Right lobe of liver (tissue), 4 donors: Measurements from ENCODE around the gene ERC1.

Experiments
- POLR2A ChIP-seq: fragments of 450-650 bp; IDR thresholded peaks from one replicate; pipeline ENCODE4 v1.6.1; 2017; ENCODE audit warnings: antibody characterized with exemption, mild to moderate bottlenecking
- TF ChIP-seq, protein P1 (sequence below), 4 donors: fragments of 200-600 bp in 3 of 4; fragments of 450-650 bp in 1 of 4; IDR thresholded peaks; one replicate each; pipeline versions ENCODE4 v1.5.1 to v1.8.0; 2016 to 2022; ENCODE audit warnings: antibody characterized with exemption in 4 of 4, mild to moderate bottlenecking in 2 of 4
- donor health status: DM: no; HTN: no; CAD: no.
- donor health status: DM: no; HTN: no; CAD: no.
- donor health status: DM: no; HTN: yes; CAD: no.

DNA sequence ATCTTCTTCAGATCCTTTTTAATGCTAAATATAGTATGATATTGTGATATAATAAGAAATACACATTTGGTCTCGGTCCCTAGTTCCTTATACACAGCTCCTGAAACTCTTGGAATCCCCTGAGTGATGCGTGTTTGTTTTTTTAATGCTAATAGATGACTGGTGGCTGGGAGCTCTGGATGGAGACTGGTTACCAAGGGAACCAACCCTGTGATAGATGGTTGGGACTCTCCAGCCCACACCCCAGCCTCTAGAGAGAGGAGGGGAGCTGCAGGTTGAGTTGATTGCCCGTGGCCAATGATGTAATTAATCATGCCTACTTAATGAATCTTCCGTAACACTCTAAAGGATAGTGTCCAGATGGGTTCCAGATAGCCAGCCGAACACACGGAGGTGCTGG, 462.8 kb downstream of the ERC1 start:
- TF ChIP-seq POLR2A = no peak
- TF ChIP-seq, protein P1, sequence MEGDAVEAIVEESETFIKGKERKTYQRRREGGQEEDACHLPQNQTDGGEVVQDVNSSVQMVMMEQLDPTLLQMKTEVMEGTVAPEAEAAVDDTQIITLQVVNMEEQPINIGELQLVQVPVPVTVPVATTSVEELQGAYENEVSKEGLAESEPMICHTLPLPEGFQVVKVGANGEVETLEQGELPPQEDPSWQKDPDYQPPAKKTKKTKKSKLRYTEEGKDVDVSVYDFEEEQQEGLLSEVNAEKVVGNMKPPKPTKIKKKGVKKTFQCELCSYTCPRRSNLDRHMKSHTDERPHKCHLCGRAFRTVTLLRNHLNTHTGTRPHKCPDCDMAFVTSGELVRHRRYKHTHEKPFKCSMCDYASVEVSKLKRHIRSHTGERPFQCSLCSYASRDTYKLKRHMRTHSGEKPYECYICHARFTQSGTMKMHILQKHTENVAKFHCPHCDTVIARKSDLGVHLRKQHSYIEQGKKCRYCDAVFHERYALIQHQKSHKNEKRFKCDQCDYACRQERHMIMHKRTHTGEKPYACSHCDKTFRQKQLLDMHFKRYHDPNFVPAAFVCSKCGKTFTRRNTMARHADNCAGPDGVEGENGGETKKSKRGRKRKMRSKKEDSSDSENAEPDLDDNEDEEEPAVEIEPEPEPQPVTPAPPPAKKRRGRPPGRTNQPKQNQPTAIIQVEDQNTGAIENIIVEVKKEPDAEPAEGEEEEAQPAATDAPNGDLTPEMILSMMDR (IDR thresholded peaks at IDR 0.05) = no peak
